Kidney (tissue), 14 donors: Measurements from ENCODE around the gene ALDOA. TPM values are rescaled to one million over a fixed set of nuclear protein-coding genes. Genes with fewer than 3 reads are reported as not detected.

Source experiments
- DNase-seq, 5 donors: peaks; one replicate each; pipeline ENCODE4 v3.0.0-alpha.2; 2013 to 2020
- FAIRE-seq: peaks from 2 replicates; lab custom pipeline; 2012; peaks lifted over from hg19 to GRCh38; lab: Jason Lieb, UNC
- H3K27ac ChIP-seq, 2 donors: one replicate each; pipeline ENCODE4 v1.7.0; 2013; ENCODE audit warnings: low read depth in 2 of 2, low read length in 2 of 2, inconsistent platforms in 1 of 2
- H3K27me3 ChIP-seq: one replicate; pipeline ENCODE4 v1.7.1; 2013; ENCODE audit warnings: low read length, inconsistent platforms; ENCODE audit not compliant: control insufficient read depth, insufficient read depth
- H3K36me3 ChIP-seq, 3 donors: one replicate each; pipeline versions ENCODE4 v1.7.0 to v1.7.1; 2013; ENCODE audit warnings: low read length in 3 of 3, control low read depth in 1 of 3, inconsistent platforms in 1 of 3; ENCODE audit not compliant: insufficient read depth in 3 of 3, control insufficient read depth in 2 of 3
- H3K4me1 ChIP-seq, 3 donors: one replicate each; pipeline versions ENCODE4 v1.7.0 to v1.7.1; 2013; ENCODE audit warnings: low read length in 3 of 3, inconsistent platforms in 1 of 3, low read depth in 1 of 3; ENCODE audit not compliant: control insufficient read depth in 2 of 3, insufficient read depth in 2 of 3
- H3K4me3 ChIP-seq, 3 donors: one replicate each; pipeline versions ENCODE4 v1.7.0 to v1.8.1; 2013; ENCODE audit warnings: low read length in 3 of 3, control low read depth in 1 of 3, inconsistent platforms in 1 of 3
- H3K9ac ChIP-seq, 3 donors: one replicate each; pipeline versions ENCODE4 v1.7.0 to v1.7.1; 2013; ENCODE audit warnings: low read length in 3 of 3, control low read depth in 1 of 3, inconsistent platforms in 1 of 3
- H3K9me3 ChIP-seq, 3 donors: one replicate each; pipeline versions ENCODE4 v1.7.0 to v1.7.1; 2013; ENCODE audit warnings: low read length in 3 of 3, control low read depth in 1 of 3, inconsistent platforms in 1 of 3; ENCODE audit not compliant: control insufficient read depth in 2 of 3, insufficient read depth in 1 of 3
- CTCF ChIP-seq: IDR thresholded peaks from 3 replicates; pipeline ENCODE4 v1.5.1; 2012; ENCODE audit warnings: mild to moderate bottlenecking, moderate library complexity, borderline replicate concordance; ENCODE audit not compliant: insufficient read depth; ENCODE audit errors: extremely low read depth
- intact Hi-C: fragments of 100-400 bp; cut with DNase I; formaldehyde crosslinking; loops from one replicate; pipeline ENCODE4 v1.11.1; 2022
- polyA plus RNA-seq: library from polyadenylated mRNA; stranded (reverse); fragments of 350-450 nt; fragmentation: Illumina TruSeq; extraction: RNeasy Lipid Tissue Mini Kit (QIAGEN cat#74804); gene quantifications from one replicate; pipeline ENCODE4 v1.2.3, GENCODE V29; 2014; ENCODE audit warnings: low read depth, low replicate concordance; ENCODE audit not compliant: insufficient read depth
- total RNA-seq: library from RNA; stranded (reverse); fragmentation: NEBNext Ultra II Directional; extraction: Animal tissue kit (Norgen Biotek cat#: 25700); gene quantifications from one replicate; pipeline ENCODE4 v1.2.1, GENCODE V29; 2021
- donor health status: control.
- donor health status: control.
- donor health status: control.
- donor health status: control.
- donor health status: control.
- donor health status: DM: yes; HTN: yes; CAD: no.
- donor health status: Normal renal cell carcinoma (clear cell type).

The ALDOA gene
- total and polyA plus RNA-seq, 2 donors from 2014 or later = 1,017 to 1,506 TPM

- intact Hi-C loops = no loop called here
- DNase-seq (peak in 2 of 5 donors; percentile 68 to 80), FAIRE-seq (no peak)
- Histone ChIP-seq H3K4me1 (peaks cover 0 to 22% (median 8%) of the 10 kb centered on the region in 3 donors), H3K27me3 (no peaks in the 10 kb centered on the region), H3K4me3 (peak overlapping the region; percentile 77 to 89 (median 79)), H3K27ac (peak overlapping the region; percentile 82 to 93), H3K9ac (peak overlapping the region; percentile 47 to 96 (median 57)), H3K9me3 (no peaks in the 10 kb centered on the region), H3K36me3 (peaks cover 0 to 25% (median 18%) of the 10 kb centered on the region in 3 donors)
- TF ChIP-seq CTCF = no peak
Measured at GRCh38 chr16:30076276-30076791, 10.8 kb downstream of the ALDOA start.

GRCh38 chr16:30077656-30078055, 12.1 kb downstream of the ALDOA start:
- H3K36me3 ChIP-seq = peaks cover 0 to 25% (median 19%) of the 10 kb centered on the region in 3 donors
- no peak for FAIRE-seq
- peaks cover 0 to 22% (median 8%) of the 10 kb centered on the region in 3 donors for H3K4me1 ChIP-seq
- no peak overlapping the region for H3K4me3 ChIP-seq
- H3K9me3 ChIP-seq = no peaks in the 10 kb centered on the region
- DNase-seq = no peak
- no peak overlapping the region for H3K9ac ChIP-seq
- H3K27me3 ChIP-seq = no peaks in the 10 kb centered on the region
- intact Hi-C loops = no loop called here
- no peak for TF ChIP-seq CTCF
- no peak overlapping the region for H3K27ac ChIP-seq

- intact Hi-C loops = no loop called here
- H3K27ac ChIP-seq = no peak overlapping the region
- H3K36me3 ChIP-seq = peaks cover 0 to 34% (median 28%) of the 10 kb centered on the region in 3 donors
- no peaks in the 10 kb centered on the region for H3K27me3 ChIP-seq
- DNase-seq = peak in 1 of 5 donors; percentile 57
- H3K4me1 ChIP-seq = peaks cover 0 to 22% (median 8%) of the 10 kb centered on the region in 3 donors
- no peak overlapping the region for H3K9ac ChIP-seq
- H3K9me3 ChIP-seq = no peaks in the 10 kb centered on the region
- H3K4me3 ChIP-seq = no peak overlapping the region
- TF ChIP-seq CTCF = no peak
- no peak for FAIRE-seq
Measured at GRCh38 chr16:30078744-30079143, 13.2 kb downstream of the ALDOA start.
